Keratinocyte (primary cell): ENCODE data around the gene SKAP1.

Source experiments
- EZH2 ChIP-seq: IDR thresholded peaks from one replicate; pipeline ENCODE4 v1.6.1; 2012; ENCODE audit warnings: inconsistent platforms, mild to moderate bottlenecking, low read length, moderate library complexity
- TF ChIP-seq, protein P1 (sequence below), 3 experiments: IDR thresholded peaks in 1 of 3; conservative IDR thresholded peaks in 1 of 3; optimal IDR thresholded peaks in 1 of 3; 2 replicates in 2 of 3; 3 replicates in 1 of 3; pipeline versions ENCODE3 to v1.5.1; 2011; ENCODE audit warnings: low read length in 3 of 3, mild to moderate bottlenecking in 3 of 3, moderate library complexity in 2 of 3, control low read depth in 1 of 3, inconsistent platforms in 1 of 3; ENCODE audit not compliant: insufficient read depth in 2 of 3; ENCODE audit errors: extremely low read depth in 1 of 3

DNA sequence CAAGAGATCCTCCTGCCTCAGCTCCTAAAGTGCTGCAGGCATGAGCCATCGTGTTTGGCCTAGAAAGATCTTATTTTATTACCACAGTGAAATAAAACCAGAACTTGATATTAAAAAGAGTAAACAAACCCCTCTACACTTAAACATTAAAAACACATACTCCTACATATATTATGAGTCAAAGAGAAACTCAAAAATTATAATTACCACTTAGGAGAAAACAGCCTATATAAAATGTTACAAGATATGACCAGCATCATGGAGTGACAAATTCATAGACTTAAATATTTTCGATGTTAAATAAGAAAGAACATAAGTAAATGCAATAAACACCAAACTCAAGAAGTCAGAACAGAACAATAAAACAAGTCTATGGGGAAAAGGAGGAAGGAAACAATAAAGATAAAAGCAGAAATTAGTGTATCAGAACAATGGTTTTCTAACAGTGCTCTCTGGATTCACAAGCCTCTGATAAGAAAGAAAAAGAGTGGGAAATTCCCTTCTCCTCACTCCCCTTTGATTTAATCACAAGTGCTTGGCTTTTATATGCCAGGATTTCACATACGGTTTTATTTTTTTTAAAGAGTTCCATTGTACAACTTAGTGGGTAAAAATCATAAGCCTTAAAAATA lies 23.0 kb downstream of the SKAP1 start:
- TF ChIP-seq, protein P1, sequence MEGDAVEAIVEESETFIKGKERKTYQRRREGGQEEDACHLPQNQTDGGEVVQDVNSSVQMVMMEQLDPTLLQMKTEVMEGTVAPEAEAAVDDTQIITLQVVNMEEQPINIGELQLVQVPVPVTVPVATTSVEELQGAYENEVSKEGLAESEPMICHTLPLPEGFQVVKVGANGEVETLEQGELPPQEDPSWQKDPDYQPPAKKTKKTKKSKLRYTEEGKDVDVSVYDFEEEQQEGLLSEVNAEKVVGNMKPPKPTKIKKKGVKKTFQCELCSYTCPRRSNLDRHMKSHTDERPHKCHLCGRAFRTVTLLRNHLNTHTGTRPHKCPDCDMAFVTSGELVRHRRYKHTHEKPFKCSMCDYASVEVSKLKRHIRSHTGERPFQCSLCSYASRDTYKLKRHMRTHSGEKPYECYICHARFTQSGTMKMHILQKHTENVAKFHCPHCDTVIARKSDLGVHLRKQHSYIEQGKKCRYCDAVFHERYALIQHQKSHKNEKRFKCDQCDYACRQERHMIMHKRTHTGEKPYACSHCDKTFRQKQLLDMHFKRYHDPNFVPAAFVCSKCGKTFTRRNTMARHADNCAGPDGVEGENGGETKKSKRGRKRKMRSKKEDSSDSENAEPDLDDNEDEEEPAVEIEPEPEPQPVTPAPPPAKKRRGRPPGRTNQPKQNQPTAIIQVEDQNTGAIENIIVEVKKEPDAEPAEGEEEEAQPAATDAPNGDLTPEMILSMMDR (optimal IDR thresholded peaks at IDR 0.05 in 1 of 3, IDR thresholded peaks at IDR 0.05 in 1 of 3, conservative IDR thresholded peaks at IDR 0.05 in 1 of 3; ENCODE audit: extremely low read depth in 1 of 3, insufficient read depth in 2 of 3, low read length in 3 of 3) = no peak
- no peak for TF ChIP-seq EZH2
